Calu3 (cell line): ENCODE results near the gene TMEM214. TPM values are rescaled to one million over a fixed set of nuclear protein-coding genes. Genes with fewer than 3 reads are reported as not detected.

Experiments
- BruUV-seq: library from RNA; stranded (reverse); fragments of 400-500 nt; replicated peaks from 2 replicates; lab custom pipeline; 2021; lab: Mats Ljungman, UMichigan
- CTCF ChIA-PET: fragments of 300-600 bp; sonication (Branson Sonifier 250); formaldehyde crosslinking; loops from one replicate; lab custom pipeline; 2022; ENCODE audit warnings: antibody characterized with exemption; lab: Charles Lee
- DNase-seq: peaks from one replicate; pipeline ENCODE4 v3.0.0; 2022
- H3K27ac Mint-ChIP-seq: one replicate; pipeline ENCODE4 v1.8.0; 2022; ENCODE audit warnings: mixed read lengths; ENCODE audit not compliant: unreplicated experiment
- H3K27me3 Mint-ChIP-seq: one replicate; pipeline ENCODE4 v1.8.0; 2022; ENCODE audit warnings: mixed read lengths; ENCODE audit not compliant: unreplicated experiment
- H3K36me3 Mint-ChIP-seq: one replicate; pipeline ENCODE4 v1.8.0; 2022; ENCODE audit warnings: mild to moderate bottlenecking, moderate library complexity, mixed read lengths; ENCODE audit not compliant: insufficient read depth, unreplicated experiment
- H3K4me1 Mint-ChIP-seq: one replicate; pipeline ENCODE4 v1.8.0; 2022; ENCODE audit warnings: mild to moderate bottlenecking, low read depth, mixed read lengths; ENCODE audit not compliant: unreplicated experiment
- H3K4me3 Mint-ChIP-seq: one replicate; pipeline ENCODE4 v1.8.0; 2022; ENCODE audit warnings: mild to moderate bottlenecking, low read depth, moderate library complexity, mixed read lengths; ENCODE audit not compliant: unreplicated experiment
- H3K9me3 Mint-ChIP-seq: one replicate; pipeline ENCODE4 v1.8.0; 2022; ENCODE audit warnings: low read depth, mixed read lengths; ENCODE audit not compliant: unreplicated experiment
- intact Hi-C: fragments of 100-400 bp; cut with micrococcal nuclease; formaldehyde crosslinking; loops from one replicate; pipeline ENCODE4 v1.10.0; 2022; ENCODE audit not compliant: unreplicated experiment
- total RNA-seq: library from RNA; stranded (reverse); gene quantifications from 2 replicates; pipeline ENCODE4 v1.2.3, GENCODE V29; 2022
- TF ChIP-seq, protein P1 (sequence below): fragments of 200-600 bp; IDR thresholded peaks from one replicate; pipeline ENCODE4 v1.8.0; 2022; ENCODE audit warnings: antibody characterized with exemption; ENCODE audit not compliant: unreplicated experiment

TMEM214 gene
- total RNA-seq, 1 experiment from 2014 or later: 79.6 TPM

GRCh38 chr2:27054721-27055120, 22.0 kb downstream of the TMEM214 start:
- Mint-ChIP-seq H3K4me1 (peaks cover 20% of the 10 kb centered on the region), H3K9me3 (no peaks in the 10 kb centered on the region), H3K27ac (peak overlapping the region; percentile 24), H3K36me3 (peaks cover 75% of the 10 kb centered on the region), H3K27me3 (peaks cover 17% of the 10 kb centered on the region), H3K4me3 (no peak overlapping the region)
- intact Hi-C loops: no loop called here
- CTCF ChIA-PET: no interaction called here
- DNase-seq: no peak
- TF ChIP-seq, protein P1, sequence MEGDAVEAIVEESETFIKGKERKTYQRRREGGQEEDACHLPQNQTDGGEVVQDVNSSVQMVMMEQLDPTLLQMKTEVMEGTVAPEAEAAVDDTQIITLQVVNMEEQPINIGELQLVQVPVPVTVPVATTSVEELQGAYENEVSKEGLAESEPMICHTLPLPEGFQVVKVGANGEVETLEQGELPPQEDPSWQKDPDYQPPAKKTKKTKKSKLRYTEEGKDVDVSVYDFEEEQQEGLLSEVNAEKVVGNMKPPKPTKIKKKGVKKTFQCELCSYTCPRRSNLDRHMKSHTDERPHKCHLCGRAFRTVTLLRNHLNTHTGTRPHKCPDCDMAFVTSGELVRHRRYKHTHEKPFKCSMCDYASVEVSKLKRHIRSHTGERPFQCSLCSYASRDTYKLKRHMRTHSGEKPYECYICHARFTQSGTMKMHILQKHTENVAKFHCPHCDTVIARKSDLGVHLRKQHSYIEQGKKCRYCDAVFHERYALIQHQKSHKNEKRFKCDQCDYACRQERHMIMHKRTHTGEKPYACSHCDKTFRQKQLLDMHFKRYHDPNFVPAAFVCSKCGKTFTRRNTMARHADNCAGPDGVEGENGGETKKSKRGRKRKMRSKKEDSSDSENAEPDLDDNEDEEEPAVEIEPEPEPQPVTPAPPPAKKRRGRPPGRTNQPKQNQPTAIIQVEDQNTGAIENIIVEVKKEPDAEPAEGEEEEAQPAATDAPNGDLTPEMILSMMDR: no peak
- no TSS peak for BruUV-seq

DNA sequence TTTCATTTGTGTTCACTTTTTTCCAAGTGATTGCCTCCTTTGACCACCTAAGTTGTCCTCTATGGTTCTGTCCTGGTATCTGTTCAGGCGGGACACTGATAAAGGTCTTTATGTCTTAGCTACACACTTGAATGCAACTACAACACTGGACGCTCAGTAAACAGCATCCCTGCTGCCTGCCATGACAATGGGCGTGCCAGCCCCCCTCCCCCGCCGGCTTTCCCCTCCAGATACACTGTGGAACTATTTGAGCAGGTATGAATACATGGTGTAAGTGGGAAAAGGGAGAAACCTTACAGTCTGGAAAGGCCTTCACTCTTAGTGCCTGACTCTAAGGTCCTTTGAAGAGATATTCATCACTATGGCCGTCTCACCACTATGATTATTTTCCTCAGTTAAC, 24.4 kb downstream of the TMEM214 start:
- Mint-ChIP-seq H3K9me3 (no peaks in the 10 kb centered on the region), H3K36me3 (peaks cover 65% of the 10 kb centered on the region), H3K4me1 (peaks cover 3% of the 10 kb centered on the region), H3K27me3 (no peaks in the 10 kb centered on the region), H3K27ac (no peak overlapping the region), H3K4me3 (no peak overlapping the region)
- DNase-seq: no peak
- BruUV-seq: no TSS peak
- TF ChIP-seq, protein P1: no peak
- intact Hi-C loops: no loop called here
- CTCF ChIA-PET: no interaction called here

DNA sequence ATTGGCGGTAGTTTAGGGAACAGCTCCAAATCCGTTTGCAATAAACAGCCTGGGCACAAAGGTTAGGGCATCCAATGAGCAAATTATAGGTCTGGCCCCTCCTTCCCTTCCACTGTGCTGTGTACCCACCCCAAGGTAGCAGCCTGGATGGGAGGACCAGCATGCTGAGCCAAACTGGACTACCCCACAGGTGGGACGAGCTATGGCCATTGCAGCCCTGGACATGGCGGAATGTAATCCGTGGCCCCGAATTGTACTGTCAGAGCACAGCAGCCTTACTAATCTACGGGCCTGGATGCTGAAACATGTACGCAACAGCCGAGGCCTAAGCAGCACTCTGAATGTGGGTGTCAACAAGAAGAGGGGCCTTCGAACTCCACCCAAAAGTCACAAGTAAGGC, 25.4 kb downstream of the TMEM214 start:
- peaks cover 68% of the 10 kb centered on the region for H3K36me3 Mint-ChIP-seq
- CTCF ChIA-PET: no interaction called here

GRCh38 chr2:27059141-27059820, 26.5 kb downstream of the TMEM214 start:
- no TSS peak for BruUV-seq
- no peak for DNase-seq
- intact Hi-C loops: no loop called here
- Mint-ChIP-seq H3K27ac (no peak overlapping the region), H3K4me3 (no peak overlapping the region), H3K9me3 (no peaks in the 10 kb centered on the region), H3K36me3 (peaks cover 65% of the 10 kb centered on the region), H3K27me3 (no peaks in the 10 kb centered on the region), H3K4me1 (no peaks in the 10 kb centered on the region)
- CTCF ChIA-PET: no interaction called here
- TF ChIP-seq, protein P1: no peak

More for the DNA sequence above, 25.4 kb downstream of the TMEM214 start:
- no peak for DNase-seq
- no peaks in the 10 kb centered on the region for H3K4me1 Mint-ChIP-seq
- BruUV-seq: no TSS peak
- TF ChIP-seq, protein P1: no peak
- no peaks in the 10 kb centered on the region for H3K9me3 Mint-ChIP-seq
- no peak overlapping the region for H3K27ac Mint-ChIP-seq
- H3K27me3 Mint-ChIP-seq: no peaks in the 10 kb centered on the region
- intact Hi-C loops: no loop called here
- H3K4me3 Mint-ChIP-seq: no peak overlapping the region
